GM23338 (cell line): ENCODE data around the gene TNPO3. TPM values are rescaled to one million over a fixed set of nuclear protein-coding genes. Genes with fewer than 3 reads are reported as not detected.

Source experiments
- ATAC-seq: fragments of 200-7000 bp; cut with Tn5 transposase; 3 replicates; pipeline ENCODE4 v1.9.1; 2020
- DNase-seq: peaks from one replicate; pipeline ENCODE4 v3.0.0-alpha.2; 2015; ENCODE audit warnings: low spot score
- H2AFZ ChIP-seq: fragments of 200-600 bp; sonication (generic); 2 replicates; pipeline ENCODE4 v1.8.0; 2016; ENCODE audit warnings: antibody characterized with exemption, mild to moderate bottlenecking, moderate library complexity
- H3F3A ChIP-seq: fragments of 200-600 bp; sonication (generic); replicated peaks from 2 replicates; pipeline ENCODE4 v1.8.0; 2017; ENCODE audit warnings: antibody characterized with exemption, mixed run types, low read depth
- H3K27ac ChIP-seq: fragments of 200-600 bp; sonication (generic); 2 replicates; pipeline ENCODE4 v1.6.1; 2016; ENCODE audit warnings: low read depth
- H3K27me3 ChIP-seq: fragments of 200-600 bp; sonication (generic); 2 replicates; pipeline ENCODE4 v1.8.0; 2016; ENCODE audit warnings: mild to moderate bottlenecking, mixed run types, moderate library complexity; ENCODE audit not compliant: insufficient read depth
- H3K36me3 ChIP-seq: fragments of 200-600 bp; sonication (generic); 2 replicates; pipeline ENCODE4 v1.8.0; 2016; ENCODE audit warnings: mild to moderate bottlenecking; ENCODE audit not compliant: insufficient read depth
- H3K4me1 ChIP-seq: fragments of 200-600 bp; sonication (generic); 2 replicates; pipeline ENCODE4 v1.8.0; 2016; ENCODE audit warnings: mild to moderate bottlenecking, moderate library complexity; ENCODE audit not compliant: insufficient read depth
- H3K4me2 ChIP-seq: fragments of 200-600 bp; sonication (generic); 2 replicates; pipeline ENCODE4 v1.7.1; 2017; ENCODE audit warnings: mixed run types
- H3K4me3 ChIP-seq: fragments of 200-600 bp; sonication (generic); 2 replicates; pipeline ENCODE4 v1.6.1; 2016; ENCODE audit warnings: mixed run types
- H3K79me2 ChIP-seq: fragments of 200-600 bp; sonication (generic); replicated peaks from 2 replicates; pipeline ENCODE4 v1.8.0; 2017; ENCODE audit warnings: mild to moderate bottlenecking; ENCODE audit not compliant: insufficient read depth
- H3K9me2 ChIP-seq: fragments of 200-600 bp; sonication (generic); 2 replicates; pipeline ENCODE4 v1.8.0; 2017; ENCODE audit not compliant: insufficient read depth
- H4K20me1 ChIP-seq: fragments of 200-600 bp; sonication (generic); replicated peaks from 2 replicates; pipeline ENCODE4 v1.8.0; 2017; ENCODE audit warnings: mild to moderate bottlenecking; ENCODE audit not compliant: insufficient read depth
- H3K27ac Mint-ChIP-seq: 2 replicates; pipeline ENCODE4 v1.8.0; 2020; ENCODE audit warnings: inconsistent platforms, mild to moderate bottlenecking, moderate library complexity, mixed read lengths
- H3K27me3 Mint-ChIP-seq: 3 replicates; pipeline ENCODE4 v1.8.0; 2022; ENCODE audit warnings: low read depth, mild to moderate bottlenecking, moderate library complexity, mixed read lengths, inconsistent platforms; ENCODE audit not compliant: insufficient read depth, poor library complexity
- H3K36me3 Mint-ChIP-seq: 3 replicates; pipeline ENCODE4 v1.8.0; 2021; ENCODE audit warnings: low read depth, mild to moderate bottlenecking, inconsistent platforms, moderate library complexity, mixed read lengths
- H3K4me1 Mint-ChIP-seq: 3 replicates; pipeline ENCODE4 v1.8.0; 2020; ENCODE audit warnings: mild to moderate bottlenecking, inconsistent platforms, mixed read lengths
- H3K4me3 Mint-ChIP-seq: 3 replicates; pipeline ENCODE4 v1.8.0; 2021; ENCODE audit warnings: moderate library complexity, mild to moderate bottlenecking, inconsistent platforms, mixed read lengths
- H3K9me3 Mint-ChIP-seq: 3 replicates; pipeline ENCODE4 v1.8.0; 2020; ENCODE audit warnings: moderate library complexity, mild to moderate bottlenecking, inconsistent platforms, mixed read lengths
- ZNF331 ChIP-seq: fragments of 250-450 bp; sonication (Bioruptor Pico); IDR thresholded peaks from 2 replicates; pipeline ENCODE4 v1.5.0; 2020; ENCODE audit warnings: low read depth, mild to moderate bottlenecking, moderate library complexity
- polyA plus RNA-seq: library from polyadenylated mRNA; unstranded; fragments of >200 nt; fragmentation: Nextera tagmentation; extraction: Ambion mirVana; gene quantifications from 2 replicates; pipeline ENCODE4 v1.2.1, GENCODE V29; 2016
- total RNA-seq: library from RNA; depleted of rRNA; stranded (reverse); fragments of >200 nt; shearing (Covaris generic); gene quantifications from 2 replicates; pipeline ENCODE4 v1.2.3, GENCODE V29; 2014
- TF ChIP-seq, protein P1 (sequence below): fragments of 250-450 bp; sonication (Bioruptor Pico); IDR thresholded peaks from 2 replicates; pipeline ENCODE4 v1.5.0; 2020; ENCODE audit warnings: mild to moderate bottlenecking, moderate library complexity
- TF ChIP-seq, protein P2 (sequence below), 2 experiments: fragments of 200-600 bp in 1 of 2; sonication (generic) in 1 of 2; conservative IDR thresholded peaks; 2 replicates each; pipeline versions ENCODE4 v1.5.1 to v1.6.1; 2016 to 2017; ENCODE audit warnings: antibody characterized with exemption in 2 of 2, low read depth in 2 of 2, mild to moderate bottlenecking in 2 of 2, moderate library complexity in 1 of 2

Gene TNPO3
- total and polyA plus RNA-seq, 2 experiments from 2014 or later = 38.2 to 127 TPM

DNA sequence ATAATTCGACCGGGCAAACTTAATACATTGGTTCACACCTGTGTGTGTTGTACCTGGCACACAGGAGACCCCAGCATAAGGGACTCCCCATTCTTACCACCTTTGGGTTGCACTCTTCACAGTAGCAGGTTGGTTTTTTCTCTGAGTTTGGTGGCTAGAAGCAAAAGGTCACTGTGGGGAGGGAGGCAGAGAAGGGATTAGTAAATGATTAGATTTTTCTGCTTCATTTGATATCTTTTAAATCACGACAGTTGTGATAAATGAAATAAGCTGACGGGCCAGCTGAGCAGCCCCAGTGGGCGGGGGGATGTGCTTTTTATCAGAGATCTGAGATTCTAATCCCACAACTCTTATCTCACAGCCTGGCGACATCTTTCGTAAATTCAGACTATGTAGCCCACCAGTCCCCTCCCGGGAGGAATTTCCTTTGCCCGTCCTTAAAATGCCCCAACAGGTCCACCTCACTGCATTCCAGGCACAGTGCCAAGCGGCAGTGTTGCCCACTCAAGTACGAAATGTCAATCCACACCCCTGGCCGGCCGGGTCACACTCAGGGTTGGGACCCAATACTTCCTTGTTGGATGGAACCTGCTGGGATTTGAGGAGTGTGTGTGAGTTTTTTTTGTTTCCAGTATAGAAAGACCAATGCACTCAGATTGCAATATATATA is 133.9 kb downstream of the TNPO3 start:
- DNase-seq (no peak), ATAC-seq (no peak)
- H4K20me1 ChIP-seq = no peaks in the 10 kb centered on the region
- H3K4me3 ChIP-seq = no peak overlapping the region
- TF ChIP-seq, protein P1, sequence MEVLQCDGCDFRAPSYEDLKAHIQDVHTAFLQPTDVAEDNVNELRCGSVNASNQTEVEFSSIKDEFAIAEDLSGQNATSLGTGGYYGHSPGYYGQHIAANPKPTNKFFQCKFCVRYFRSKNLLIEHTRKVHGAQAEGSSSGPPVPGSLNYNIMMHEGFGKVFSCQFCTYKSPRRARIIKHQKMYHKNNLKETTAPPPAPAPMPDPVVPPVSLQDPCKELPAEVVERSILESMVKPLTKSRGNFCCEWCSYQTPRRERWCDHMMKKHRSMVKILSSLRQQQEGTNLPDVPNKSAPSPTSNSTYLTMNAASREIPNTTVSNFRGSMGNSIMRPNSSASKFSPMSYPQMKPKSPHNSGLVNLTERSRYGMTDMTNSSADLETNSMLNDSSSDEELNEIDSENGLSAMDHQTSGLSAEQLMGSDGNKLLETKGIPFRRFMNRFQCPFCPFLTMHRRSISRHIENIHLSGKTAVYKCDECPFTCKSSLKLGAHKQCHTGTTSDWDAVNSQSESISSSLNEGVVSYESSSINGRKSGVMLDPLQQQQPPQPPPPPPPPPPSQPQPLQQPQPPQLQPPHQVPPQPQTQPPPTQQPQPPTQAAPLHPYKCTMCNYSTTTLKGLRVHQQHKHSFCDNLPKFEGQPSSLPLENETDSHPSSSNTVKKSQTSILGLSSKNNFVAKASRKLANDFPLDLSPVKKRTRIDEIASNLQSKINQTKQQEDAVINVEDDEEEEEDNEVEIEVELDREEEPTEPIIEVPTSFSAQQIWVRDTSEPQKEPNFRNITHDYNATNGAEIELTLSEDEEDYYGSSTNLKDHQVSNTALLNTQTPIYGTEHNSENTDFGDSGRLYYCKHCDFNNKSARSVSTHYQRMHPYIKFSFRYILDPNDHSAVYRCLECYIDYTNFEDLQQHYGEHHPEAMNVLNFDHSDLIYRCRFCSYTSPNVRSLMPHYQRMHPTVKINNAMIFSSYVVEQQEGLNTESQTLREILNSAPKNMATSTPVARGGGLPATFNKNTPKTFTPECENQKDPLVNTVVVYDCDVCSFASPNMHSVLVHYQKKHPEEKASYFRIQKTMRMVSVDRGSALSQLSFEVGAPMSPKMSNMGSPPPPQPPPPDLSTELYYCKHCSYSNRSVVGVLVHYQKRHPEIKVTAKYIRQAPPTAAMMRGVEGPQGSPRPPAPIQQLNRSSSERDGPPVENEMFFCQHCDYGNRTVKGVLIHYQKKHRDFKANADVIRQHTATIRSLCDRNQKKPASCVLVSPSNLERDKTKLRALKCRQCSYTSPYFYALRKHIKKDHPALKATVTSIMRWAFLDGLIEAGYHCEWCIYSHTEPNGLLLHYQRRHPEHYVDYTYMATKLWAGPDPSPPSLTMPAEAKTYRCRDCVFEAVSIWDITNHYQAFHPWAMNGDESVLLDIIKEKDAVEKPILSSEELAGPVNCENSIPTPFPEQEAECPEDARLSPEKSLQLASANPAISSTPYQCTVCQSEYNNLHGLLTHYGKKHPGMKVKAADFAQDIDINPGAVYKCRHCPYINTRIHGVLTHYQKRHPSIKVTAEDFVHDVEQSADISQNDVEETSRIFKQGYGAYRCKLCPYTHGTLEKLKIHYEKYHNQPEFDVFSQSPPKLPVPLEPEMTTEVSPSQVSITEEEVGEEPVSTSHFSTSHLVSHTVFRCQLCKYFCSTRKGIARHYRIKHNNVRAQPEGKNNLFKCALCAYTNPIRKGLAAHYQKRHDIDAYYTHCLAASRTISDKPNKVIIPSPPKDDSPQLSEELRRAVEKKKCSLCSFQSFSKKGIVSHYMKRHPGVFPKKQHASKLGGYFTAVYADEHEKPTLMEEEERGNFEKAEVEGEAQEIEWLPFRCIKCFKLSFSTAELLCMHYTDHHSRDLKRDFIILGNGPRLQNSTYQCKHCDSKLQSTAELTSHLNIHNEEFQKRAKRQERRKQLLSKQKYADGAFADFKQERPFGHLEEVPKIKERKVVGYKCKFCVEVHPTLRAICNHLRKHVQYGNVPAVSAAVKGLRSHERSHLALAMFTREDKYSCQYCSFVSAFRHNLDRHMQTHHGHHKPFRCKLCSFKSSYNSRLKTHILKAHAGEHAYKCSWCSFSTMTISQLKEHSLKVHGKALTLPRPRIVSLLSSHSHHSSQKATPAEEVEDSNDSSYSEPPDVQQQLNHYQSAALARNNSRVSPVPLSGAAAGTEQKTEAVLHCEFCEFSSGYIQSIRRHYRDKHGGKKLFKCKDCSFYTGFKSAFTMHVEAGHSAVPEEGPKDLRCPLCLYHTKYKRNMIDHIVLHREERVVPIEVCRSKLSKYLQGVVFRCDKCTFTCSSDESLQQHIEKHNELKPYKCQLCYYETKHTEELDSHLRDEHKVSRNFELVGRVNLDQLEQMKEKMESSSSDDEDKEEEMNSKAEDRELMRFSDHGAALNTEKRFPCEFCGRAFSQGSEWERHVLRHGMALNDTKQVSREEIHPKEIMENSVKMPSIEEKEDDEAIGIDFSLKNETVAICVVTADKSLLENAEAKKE = no peak
- TF ChIP-seq ZNF331 (CRISPR knock-in tag) = no peak
- TF ChIP-seq, protein P2, sequence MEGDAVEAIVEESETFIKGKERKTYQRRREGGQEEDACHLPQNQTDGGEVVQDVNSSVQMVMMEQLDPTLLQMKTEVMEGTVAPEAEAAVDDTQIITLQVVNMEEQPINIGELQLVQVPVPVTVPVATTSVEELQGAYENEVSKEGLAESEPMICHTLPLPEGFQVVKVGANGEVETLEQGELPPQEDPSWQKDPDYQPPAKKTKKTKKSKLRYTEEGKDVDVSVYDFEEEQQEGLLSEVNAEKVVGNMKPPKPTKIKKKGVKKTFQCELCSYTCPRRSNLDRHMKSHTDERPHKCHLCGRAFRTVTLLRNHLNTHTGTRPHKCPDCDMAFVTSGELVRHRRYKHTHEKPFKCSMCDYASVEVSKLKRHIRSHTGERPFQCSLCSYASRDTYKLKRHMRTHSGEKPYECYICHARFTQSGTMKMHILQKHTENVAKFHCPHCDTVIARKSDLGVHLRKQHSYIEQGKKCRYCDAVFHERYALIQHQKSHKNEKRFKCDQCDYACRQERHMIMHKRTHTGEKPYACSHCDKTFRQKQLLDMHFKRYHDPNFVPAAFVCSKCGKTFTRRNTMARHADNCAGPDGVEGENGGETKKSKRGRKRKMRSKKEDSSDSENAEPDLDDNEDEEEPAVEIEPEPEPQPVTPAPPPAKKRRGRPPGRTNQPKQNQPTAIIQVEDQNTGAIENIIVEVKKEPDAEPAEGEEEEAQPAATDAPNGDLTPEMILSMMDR (conservative IDR thresholded peaks at IDR 0.05; ENCODE audit: low read depth in 2 of 2) = no peak
- no peak overlapping the region for H3K27ac ChIP-seq
- no peaks in the 10 kb centered on the region for H3K36me3 ChIP-seq
- H3K4me3 Mint-ChIP-seq = no peak overlapping the region
- no peaks in the 10 kb centered on the region for H3K79me2 ChIP-seq
- H3K9me3 Mint-ChIP-seq = no peaks in the 10 kb centered on the region
- H3K4me1 Mint-ChIP-seq = peaks cover 16% of the 10 kb centered on the region
- peaks cover 28% of the 10 kb centered on the region for H3K27me3 Mint-ChIP-seq
- no peaks in the 10 kb centered on the region; the same call in 2 of the 3 replicates for H3K36me3 Mint-ChIP-seq
- H3K27ac Mint-ChIP-seq = no peak overlapping the region
- H3K4me2 ChIP-seq = no peak overlapping the region
- no peaks in the 10 kb centered on the region; the same call in 1 of the 2 replicates for H3K4me1 ChIP-seq
- 0 out of 2 replicates have a peak, but pooled peaks cover 3% of the 10 kb centered on the region for H3F3A ChIP-seq
- H2AFZ ChIP-seq = no peak overlapping the region
- H3K27me3 ChIP-seq = peaks cover 28% of the 10 kb centered on the region
- H3K9me2 ChIP-seq = no peaks in the 10 kb centered on the region
